NK-92 treated with Interleukin-12 subunit alpha and Interleukin-12 subunit beta, amount 100 ng/mL, for 24 hours (cell line): ENCODE results near the gene STARD8.
"Not testable (repeated sequence)": the region's sequence is repeated elsewhere in the genome, so short reads cannot be mapped to it uniquely, and the experiment has no call there.

Experiments used
- DNase-seq: peaks from one replicate; lab custom pipeline; 2025; lab: John Stamatoyannopoulos, UW

STARD8 gene

GRCh38 chrX:68719181-68719903 is 71.9 kb downstream of the STARD8 start:
- DNase-seq = no peak

GRCh38 chrX:68719904-68720614 is 72.6 kb downstream of the STARD8 start:
- DNase-seq = no peak

GRCh38 chrX:68720851-68721250 is 73.4 kb downstream of the STARD8 start:
- DNase-seq = no peak

- DNase-seq = no peak
These were observed 74.1 kb downstream of the STARD8 start for GRCh38 chrX:68721546-68721945.

- no peak for DNase-seq
These were observed 74.8 kb downstream of the STARD8 start for GRCh38 chrX:68721991-68722860.

GRCh38 chrX:68723491-68724155 is 76.2 kb downstream of the STARD8 start:
- no peak for DNase-seq

GRCh38 chrX:68724531-68725020 is 77.1 kb downstream of the STARD8 start:
- DNase-seq = no peak

GRCh38 chrX:68725756-68726365 is 78.4 kb downstream of the STARD8 start:
- no peak for DNase-seq

GRCh38 chrX:68726366-68726765 is 78.9 kb downstream of the STARD8 start:
- DNase-seq = no peak

- DNase-seq = no peak
These were observed 80.2 kb downstream of the STARD8 start for GRCh38 chrX:68727696-68728095.

- DNase-seq = no peak
These were observed 80.7 kb downstream of the STARD8 start for GRCh38 chrX:68728186-68728585.

GRCh38 chrX:68731254-68731653 is 83.8 kb downstream of the STARD8 start:
- DNase-seq = no peak

GRCh38 chrX:68732906-68733493 is 85.5 kb downstream of the STARD8 start:
- DNase-seq = peak; percentile 7

- no peak for DNase-seq
These were observed 87.8 kb downstream of the STARD8 start for GRCh38 chrX:68735266-68735665.

- not testable (repeated sequence) for DNase-seq
These were observed 94.4 kb downstream of the STARD8 start for GRCh38 chrX:68741864-68742263.

- no peak for DNase-seq
These were observed 96.3 kb downstream of the STARD8 start for GRCh38 chrX:68743754-68744153.

GRCh38 chrX:68746988-68747387 is 99.5 kb downstream of the STARD8 start:
- DNase-seq = no peak

GRCh38 chrX:68748030-68748429 is 100.6 kb downstream of the STARD8 start:
- no peak for DNase-seq

- no peak for DNase-seq
These were observed 102.0 kb downstream of the STARD8 start for GRCh38 chrX:68749426-68749825.

GRCh38 chrX:68750316-68750715 is 102.8 kb downstream of the STARD8 start:
- DNase-seq = no peak

GRCh38 chrX:68751372-68751771 is 103.9 kb downstream of the STARD8 start:
- DNase-seq = no peak
